ENCODE results near the gene ABCE1.

Gene ABCE1

DNA sequence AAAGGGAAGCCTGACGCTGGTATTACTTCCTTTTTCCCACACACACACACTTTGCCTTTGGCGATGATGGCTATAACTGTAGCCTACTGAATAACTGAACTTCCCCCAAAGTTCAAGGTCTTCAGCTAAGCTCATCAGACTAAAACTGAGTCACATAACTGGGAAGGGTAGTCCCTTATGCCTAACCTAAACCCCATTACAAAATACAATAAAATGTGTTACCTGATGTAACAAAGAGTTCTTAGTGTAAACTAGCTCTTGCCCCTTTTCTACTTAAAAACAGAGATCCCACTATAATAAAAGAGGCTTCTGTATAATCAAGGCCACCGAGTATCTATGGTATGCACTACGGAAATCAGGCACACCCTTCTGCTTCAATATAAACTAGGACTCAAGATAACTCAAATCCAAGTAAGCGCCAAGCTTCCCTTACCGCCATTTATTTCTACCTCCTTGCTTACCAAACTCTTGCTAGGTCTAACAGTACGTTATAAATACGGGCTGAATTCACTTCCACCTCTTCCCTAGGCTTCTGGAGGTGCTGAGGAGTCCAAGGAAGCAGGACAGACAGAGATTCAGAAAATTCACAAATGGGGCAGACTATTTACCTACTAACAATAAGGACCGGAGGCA, 79.9 kb downstream of the ABCE1 start:
- no peak for DNase-seq

DNA sequence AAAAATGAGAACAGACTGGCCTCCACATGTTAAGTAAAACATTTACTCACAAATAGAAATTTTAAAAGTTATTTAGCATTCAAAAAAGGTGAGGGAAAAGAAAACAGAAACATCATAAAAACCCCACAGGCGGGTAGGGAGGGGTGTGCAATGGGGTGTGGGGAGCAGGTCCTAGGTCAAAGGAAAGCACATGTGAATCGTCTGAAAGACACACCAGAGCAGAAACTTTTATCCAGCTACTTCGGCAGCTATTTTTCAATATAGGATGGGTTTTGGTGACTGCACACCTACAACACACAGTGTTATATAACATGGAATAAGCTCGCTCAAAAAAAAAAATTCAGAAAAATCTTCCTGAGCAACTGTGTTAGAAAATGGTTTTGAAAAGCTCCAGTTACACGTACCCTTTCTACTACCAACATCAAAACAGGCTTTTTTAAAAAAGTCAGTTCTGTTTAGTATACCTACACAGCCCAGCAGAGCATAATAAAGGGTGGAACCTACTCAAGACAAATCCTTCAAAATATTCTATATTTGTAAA, 80.7 kb downstream of the ABCE1 start:
- DNase-seq, result no peak
